EL (cell line): Measurements from ENCODE around the gene ZCCHC7.
A peak's percentile ranks its signal among the peaks of the same experiment; 100 is the strongest.

Experiments
- DNase-seq: peaks from one replicate; pipeline ENCODE4 v3.0.0-alpha.2; 2016

The ZCCHC7 gene

DNA sequence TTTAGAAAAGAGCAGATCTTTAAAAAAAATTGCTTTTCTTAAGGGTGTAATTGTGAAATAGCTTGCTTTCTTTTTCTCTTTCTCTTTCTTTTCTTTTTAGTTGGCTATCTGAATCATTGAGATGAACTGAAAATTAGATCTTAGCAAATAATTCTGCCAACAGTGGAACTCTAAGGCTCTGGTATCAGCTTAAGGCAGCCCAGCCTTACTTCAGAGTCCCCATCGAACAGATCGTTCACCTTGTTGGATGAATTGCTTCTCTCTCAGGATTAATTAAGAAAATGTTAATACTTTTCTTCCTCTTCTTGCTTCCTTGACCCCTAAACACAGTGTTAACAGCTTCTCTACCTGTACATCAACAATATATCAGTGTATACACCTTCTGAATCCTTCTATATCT, 92.1 kb downstream of the ZCCHC7 start:
- no peak for DNase-seq

DNA sequence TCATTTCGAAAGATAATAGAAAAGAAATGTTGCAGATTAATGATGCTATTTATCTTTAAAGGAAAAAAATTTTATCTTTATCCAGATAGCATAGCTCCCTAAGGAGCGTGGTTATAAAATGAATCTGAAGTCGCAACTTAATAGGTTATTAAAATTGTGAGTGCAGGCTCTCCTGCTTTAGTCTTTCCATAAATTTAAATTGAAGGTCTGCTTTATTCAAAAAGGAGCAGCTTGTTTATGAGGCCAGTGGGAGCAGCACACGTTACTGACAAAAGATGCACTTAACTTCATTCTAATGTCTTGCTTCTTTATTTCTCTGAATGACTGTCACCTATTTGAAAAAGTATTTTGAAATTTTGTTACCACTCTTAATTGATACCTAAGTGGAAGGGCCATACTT, 95.0 kb downstream of the ZCCHC7 start:
- DNase-seq: no peak

DNA sequence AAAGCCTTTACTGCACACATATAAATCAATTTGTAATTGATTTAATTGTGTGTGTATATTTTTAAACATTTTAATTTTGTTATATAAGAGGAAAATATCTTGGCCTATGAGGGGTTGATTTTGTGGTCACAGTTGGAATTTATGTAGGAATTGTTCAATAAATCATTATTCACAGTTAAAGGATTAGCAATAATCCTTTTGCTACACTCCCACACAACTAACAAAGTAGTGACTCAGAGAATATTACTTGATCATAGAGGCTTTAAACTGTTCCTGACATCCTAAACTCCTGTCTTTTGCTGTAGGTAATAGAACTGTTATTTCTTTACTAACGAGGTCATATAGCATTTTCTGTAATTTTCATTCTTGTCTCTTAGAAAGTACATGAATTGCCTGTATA, 95.5 kb downstream of the ZCCHC7 start:
- peak; percentile 48 for DNase-seq

DNA sequence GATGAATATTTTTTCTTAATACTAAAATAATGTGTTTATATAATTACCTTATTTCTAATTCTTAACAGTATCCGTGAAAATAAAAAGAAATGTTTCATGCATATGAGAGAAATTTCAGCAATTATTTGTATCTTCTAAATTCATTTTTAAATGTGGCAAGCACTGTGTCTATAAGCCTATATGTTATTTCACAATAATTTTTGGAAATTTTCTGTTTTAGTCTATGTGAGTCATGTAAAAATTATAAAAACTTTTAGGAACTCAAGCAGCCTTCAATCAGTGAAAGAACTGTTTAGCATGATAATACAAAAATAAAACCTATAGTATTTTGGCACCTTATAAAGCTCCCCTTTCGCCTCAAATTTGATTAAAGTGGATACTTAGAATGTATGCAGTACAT, 96.8 kb downstream of the ZCCHC7 start:
- no peak for DNase-seq

DNA sequence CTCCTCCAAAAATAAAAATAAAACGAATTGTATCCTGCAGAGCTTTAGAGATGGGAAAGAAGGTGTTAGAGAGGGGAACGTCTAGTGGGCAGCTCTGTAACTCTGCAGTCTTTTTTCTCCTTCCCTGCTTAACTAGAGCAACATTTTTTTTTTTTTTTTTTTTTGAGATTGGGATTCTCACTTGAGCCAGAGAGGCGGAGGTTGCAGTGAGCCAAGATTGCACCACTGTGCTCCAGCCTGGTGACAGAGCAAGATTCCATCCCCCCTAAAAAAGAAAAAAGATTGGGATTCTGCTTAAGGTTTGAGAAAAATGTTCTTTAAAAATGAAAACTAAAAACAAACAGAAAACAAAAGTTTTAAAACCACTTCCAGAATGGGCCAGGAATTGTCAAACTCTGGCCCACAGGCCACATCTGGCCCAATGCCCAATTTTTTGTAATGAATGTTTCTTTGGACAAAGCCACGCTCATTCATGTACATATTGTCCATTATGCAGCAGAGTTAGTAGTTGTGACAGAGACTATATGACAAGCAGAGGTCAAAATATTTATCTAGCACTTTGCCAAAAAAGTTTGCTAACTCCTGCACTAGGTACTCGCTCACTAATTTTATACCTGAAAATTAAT, 98.5 kb downstream of the ZCCHC7 start:
- no peak for DNase-seq

DNA sequence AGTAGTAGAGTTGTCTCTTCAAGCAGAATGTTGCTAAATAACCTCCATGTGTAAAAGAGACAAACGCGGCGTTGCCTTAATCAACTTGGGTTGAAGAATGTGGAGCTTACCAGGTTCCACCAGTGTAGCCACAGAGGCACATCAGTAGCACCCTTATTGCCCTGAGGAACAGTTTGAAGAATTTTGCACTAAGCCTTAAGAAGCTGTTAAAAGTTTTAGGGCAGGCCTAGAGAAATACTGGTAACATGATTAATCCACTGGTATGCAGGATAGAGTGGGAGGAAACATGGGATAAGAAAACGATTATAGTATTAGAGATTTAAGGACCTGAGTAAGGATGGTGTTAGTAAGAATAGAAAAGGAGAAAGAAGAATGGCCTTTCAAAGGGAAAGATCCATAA, 100.6 kb downstream of the ZCCHC7 start:
- DNase-seq: peak; percentile 53

DNA sequence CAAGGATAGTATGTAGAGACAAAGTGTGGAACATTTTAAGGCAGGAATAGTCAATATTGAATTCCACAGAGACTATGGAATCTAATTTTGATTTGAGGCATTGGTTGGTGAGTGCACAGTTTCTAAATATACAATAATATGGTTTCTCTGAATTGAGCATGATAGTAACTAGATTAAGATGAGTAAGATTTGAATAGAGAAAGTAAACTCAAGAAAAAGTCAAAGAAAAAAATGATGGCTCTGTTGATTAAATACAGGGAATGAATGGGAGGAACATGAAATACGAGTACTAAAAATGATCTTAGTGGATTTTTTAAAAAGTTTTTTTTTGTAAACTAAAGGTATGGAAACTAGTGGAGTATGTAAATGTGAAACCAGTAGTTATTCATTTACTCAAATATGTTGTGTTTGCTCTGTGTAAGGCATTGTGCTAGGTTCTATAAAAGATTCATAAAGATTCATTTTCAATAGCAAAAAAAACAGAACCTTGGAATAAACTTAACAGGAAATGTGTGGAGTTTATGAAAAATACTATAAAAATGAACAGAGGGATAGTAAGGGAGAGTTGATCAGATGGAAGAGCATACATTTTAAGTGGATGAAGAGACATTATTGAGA, 101.2 kb downstream of the ZCCHC7 start:
- DNase-seq: no peak

DNA sequence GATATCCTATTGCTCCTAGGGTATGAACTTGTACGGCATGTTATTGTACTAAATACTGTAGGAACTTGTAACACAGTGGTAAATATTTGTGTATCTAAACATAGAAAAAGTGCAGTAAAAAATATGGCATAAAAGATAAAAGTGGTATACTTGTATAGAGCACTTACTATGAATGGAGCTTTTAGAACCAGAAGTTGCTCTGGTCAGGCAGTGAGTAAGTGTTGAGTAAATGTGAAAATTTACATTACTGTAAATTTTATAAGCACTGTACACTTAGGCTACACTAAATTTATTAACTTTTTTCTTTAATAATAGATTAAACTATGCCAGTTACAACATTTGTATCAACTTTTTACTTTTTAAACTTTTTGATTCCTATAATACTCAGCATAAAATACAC, 109.1 kb downstream of the ZCCHC7 start:
- no peak for DNase-seq

DNA sequence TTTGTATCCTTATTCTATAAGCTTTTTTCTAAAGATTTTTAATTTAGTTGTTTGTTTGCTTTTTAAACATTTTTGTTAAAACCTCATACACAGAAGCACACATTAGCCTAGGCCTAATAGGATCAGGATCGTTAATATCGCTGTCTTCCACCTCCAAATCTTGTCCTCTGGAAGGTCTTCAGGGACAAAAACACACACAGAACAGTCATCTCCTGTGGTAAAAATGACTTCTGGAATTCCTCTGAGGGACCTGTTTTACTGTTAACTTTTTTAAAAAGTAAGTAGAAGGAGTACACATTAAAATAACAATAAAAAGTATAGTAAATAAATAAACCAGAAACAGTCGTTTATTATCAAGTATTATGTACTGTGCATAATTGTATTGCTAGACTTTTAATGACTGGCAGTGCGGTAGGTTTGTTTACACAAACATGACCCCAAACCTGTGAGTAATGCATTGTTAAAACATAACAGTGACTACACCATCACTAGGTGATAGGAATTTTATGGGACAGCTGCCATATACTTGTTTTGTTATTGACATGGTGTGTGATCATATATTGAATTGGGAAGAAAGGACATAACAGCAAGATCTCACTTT, 109.6 kb downstream of the ZCCHC7 start:
- peak; percentile 45 for DNase-seq

DNA sequence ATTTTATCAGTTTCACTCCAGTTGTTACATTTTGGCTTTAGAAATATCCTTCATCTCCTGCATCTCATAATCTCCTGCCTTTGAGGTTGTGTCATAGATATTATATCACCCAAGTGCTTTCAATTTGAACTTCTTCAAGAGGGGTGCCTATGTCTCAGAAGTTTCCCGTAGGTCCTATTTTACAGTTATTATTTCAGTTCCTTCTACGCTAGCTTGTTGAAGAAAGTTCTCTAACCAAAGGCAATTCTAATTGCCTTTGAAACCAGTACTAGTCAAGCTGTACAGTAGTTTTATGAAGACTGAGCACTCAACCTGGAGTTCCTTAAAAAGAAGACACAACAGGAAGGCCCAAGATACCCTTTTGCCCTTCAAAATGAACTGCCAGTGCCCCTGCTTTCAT, 116.4 kb downstream of the ZCCHC7 start:
- no peak for DNase-seq

DNA sequence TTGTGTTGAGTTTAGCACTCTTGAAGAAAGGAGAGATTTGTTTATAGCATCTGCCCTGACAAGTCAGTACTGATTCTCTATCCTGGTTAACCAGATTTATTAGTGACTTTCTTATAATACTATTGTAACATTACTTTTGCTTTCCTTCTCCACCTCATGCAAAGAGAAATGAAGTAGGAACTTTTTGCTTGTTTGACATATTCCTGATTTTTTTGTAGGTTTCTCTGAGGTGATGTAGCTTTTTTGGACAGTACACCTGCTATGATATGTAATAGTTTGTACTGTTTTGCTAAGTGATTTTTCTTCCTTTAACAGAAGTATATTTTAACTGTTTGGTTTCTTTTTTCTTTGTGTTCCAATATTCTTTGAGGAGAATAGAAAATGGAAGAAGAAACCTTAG, 117.7 kb downstream of the ZCCHC7 start:
- no peak for DNase-seq

DNA sequence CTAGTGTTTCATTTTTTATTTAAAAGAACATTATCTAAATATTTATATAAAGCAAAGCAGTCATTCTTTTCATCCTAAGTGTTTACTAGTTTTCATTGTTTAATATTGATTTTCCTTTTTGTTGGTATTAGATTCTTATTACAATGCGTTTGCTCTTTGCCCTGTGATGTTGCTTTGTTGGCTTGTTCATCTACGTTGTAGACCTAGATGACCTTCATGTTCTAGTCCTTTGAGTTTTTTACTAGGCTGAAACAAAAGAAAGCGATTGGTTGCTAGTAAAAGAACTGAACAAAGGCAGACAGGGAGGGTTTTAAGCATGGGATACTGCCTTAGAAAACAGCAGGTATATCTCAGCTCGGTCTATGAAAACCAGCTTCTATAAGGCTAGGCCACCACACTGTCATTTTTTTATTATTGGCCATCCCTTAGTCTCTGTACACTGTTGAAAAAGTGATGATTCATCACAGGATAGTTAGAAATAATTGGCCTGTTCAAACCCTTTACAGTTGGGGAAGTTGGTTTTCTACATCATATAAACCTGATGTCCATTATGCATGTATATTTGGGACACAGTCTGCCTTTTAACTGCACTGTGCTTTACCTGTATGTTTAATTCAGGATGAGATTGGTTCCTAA, 119.0 kb downstream of the ZCCHC7 start:
- DNase-seq: no peak

DNA sequence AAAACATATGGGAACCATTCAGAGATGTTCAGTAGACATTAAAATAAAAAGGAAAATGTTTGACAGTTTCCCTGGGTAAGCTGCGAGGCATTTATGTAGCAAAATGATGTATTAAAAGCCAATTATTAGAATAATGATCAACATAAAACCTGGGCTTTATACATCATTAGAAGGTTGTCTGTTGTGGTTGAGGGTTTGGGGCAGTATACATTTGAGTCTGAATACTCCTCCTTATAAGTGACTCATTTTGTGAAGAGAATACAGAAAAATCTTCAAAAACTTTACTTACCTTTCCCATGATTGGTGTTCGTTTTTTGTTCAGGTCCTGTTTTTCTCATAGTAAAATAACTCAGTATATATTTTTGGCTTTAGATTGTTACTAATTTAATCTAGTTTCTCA, 119.5 kb downstream of the ZCCHC7 start:
- no peak for DNase-seq

DNA sequence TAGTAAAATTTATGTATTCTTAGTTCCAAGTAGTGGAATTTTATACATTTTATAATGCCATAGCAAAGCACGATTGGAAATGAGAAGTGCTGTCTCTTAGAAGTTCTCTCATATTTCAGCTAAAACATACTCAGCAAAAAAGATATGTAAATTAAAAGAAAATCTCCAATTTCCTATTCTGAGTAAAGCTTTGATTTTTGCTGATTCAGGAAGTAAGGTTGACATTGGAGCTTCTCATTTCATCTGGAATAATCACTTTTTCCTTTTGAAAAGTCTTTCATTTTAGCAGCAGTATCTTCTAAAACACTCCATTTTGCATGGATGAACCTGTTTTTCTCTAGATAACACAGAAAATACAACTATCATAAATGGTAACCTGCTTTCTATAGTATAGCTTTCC, 121.0 kb downstream of the ZCCHC7 start:
- no peak for DNase-seq

DNA sequence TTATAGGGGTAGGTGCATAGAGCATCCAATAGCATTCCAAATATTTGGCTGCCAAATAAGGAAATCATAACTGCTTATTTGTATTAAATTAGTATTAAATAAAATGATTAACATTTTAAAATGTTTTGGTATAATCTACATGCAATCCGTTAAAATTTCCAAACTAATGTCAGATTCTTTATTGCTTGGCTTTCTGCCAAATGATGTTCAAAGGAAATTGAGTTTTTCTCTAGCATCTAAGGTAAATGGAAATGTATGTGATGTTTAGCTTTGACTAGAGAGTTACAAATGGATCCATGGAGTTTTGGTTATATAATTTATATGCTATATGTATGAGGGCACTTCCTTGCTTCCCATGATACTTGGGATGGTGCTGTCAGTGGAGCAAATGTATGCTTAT, 121.7 kb downstream of the ZCCHC7 start:
- no peak for DNase-seq

DNA sequence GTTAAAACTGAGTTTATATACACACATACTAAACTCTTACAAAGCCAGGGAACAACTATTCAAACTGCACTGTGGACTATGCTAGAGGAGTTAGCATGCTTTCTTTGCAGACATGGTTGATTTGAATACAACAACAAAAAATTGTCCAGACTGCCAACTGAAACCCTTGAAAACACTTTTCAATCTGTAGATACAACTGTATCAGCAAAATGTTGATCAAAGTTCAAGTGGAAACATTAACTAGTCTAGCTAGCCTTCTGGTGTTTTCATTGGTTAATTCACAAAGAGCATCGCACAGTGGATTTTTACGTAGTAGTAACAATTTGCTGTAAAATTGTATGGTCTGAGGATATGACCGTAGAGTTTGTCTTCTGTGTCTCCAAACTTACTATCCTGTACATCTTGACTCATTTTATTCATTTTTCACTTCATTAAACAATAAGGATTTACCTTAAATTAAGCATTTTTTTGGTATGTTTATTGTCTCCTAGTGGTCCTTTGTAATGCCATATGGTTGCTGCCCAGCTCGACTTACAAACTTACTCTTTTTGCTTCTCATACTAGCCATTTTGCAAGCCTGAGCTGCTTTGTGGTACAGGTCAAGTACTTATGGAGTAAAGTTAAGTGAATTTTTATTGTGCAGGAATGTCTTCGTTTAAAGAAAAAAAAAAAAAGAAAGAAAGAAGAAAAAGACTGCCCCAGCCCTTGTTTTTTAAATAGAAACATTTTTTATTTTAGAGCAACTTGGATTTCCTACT, 123.4 kb downstream of the ZCCHC7 start:
- no peak for DNase-seq

DNA sequence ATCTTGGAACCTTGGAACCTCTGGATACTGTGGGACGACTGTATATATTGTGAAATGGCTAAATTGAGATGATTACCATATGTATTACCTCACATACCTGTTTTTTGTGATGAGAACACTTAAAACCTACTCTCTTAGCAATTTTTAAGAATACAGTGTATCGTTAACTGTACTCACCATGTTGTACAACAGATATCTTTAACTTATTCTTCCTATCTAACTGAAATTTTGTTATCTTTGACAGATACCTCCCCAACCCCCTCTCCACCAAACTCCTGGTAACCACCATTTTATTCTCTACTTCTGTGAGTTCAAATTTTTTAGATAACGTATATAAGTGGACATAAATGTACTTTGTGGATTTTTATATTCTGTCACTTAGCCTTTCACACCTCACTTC, 126.5 kb downstream of the ZCCHC7 start:
- no peak for DNase-seq

DNA sequence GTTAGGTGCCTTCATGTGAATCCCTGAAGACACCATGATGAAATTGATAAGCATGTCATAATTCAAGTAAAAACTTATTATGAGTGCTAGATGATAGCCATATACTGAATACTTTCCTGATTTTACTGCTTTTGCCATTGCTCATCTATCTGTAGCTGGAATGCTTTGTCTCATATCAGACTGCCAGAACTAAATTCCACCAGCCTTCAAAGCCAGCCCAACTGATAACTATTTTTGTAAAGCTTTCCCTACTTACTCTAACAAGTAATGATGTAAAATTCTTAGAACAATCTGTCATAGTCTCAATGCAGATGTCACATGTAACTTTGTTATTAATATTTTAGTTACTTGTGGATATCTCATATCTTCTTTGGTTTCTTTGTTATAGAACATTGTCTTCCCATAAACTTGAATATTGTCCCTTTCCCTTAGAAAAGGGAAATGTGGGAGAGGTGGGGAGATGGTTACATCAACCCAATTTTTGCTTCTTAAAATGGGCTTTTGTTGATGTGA, 128.3 kb downstream of the ZCCHC7 start:
- DNase-seq: no peak

DNA sequence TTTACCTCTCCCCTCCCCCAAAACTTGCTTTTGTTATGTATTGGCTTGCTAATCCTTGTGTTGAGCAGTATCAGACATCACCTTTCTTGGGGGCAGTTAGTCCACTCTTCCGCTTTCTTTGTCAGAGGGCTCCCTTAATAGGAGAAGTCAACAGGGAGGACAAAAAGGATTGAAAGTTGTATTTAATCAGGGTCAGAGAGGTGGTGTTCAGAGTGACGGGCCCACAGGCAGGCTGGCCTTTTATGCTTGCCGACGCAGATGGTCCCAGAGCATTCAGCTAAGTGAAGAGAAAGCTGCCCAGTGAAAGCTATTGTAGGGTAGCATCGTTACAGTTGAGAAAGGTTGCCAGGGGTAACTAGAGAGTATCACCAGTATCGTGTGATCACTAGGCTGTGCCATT, 131.1 kb downstream of the ZCCHC7 start:
- DNase-seq: no peak

DNA sequence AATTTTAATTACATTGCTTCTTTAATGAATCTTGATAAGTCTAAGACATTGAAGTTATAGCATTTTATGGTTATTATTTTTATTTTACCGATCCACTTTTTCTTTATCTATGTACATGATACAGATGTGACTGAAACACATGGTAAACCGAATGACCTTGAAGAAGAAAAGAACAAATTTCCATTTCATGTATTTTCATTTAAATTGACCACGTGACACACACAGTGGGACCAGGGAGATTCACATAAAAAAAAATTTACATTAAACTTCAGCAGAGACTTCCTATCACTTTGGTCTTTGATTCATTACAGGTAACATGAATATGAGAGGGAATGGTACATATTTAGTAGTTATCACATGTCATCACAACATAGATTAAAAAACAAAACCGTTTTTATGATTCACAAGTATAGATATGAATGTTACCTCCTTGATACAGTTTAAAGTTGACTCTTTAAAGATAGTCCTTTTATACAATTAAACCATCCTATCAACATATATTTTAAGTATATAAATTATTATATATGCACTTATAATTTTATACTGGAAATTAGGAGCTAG, 133.1 kb downstream of the ZCCHC7 start:
- no peak for DNase-seq

DNA sequence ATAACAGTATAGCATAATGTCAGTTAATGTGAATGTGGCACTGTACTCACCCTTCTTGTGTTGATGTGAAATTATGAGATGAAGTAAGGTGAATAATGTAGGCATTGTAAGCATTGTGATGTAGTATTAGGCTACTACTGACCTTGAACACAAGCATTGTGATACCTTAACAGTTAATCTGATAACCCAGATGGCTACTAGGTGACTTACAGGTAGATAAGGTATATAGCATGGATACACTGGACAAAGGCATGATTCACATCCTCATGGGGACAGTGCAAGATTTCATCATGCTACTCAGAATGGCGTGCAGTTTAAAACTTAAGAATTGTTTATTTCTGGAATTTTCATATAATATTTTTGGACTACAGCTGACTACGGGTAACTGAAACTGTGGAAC, 134.8 kb downstream of the ZCCHC7 start:
- DNase-seq: no peak

DNA sequence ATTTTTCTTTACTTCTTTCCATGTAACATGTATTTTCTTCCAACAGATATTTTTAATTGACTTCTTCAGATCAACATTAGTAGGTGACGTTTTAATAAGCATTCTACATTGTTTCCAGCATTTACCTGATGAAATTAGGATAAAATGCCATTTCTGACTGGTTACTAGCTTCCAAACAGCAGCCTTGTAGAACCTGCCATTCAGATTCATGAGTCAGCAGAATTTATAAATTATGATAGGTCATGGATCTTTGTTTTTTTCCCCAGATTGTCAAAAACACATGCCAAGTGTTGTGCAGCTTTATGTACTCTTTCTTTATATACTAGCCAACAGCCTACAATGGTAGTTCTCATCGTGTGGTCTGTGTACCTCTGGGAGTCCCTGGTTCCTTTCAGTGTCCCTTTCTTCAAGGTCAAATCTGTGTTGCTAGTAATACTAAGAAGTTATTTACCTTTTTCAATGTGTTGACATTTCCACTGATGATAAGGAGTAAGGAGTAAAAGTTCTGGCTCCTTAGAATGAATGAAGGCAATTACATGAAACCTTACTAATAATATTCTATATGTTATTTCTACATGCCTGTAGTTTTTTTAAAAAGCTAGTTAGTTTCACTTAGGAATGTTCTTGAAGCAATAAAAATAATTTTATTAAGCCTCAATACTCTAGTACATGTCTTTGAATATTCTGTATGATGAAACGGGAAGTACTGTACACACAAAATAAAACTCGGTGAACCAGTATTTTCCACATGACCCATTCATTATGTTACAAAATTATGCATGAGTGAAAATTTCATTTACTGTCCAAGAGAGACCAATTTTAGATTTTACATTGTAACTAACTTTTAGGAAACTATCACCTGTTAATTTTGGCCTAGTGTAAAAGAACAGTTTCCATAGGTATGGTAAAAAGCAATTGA, 135.8 kb downstream of the ZCCHC7 start:
- DNase-seq: no peak
